Stomach (tissue), 9 donors: ENCODE results near the gene MBNL2. TPM values are rescaled to one million over a fixed set of nuclear protein-coding genes. Genes with fewer than 3 reads are reported as not detected.

Experiments
- DNase-seq, 2 donors: peaks; one replicate each; pipeline versions ENCODE4 v3.0.0 to v3.0.0-alpha.2; 2013 to 2019
- H3K27ac ChIP-seq, 5 donors: fragments of 200-600 bp in 4 of 5; sonication (generic) in 4 of 5; one replicate each; pipeline ENCODE4 v1.5.1; 2013 to 2019; ENCODE audit warnings: mild to moderate bottlenecking in 1 of 5, moderate library complexity in 1 of 5
- H3K27me3 ChIP-seq, 3 donors: fragments of 200-600 bp; sonication (generic); one replicate each; pipeline ENCODE4 v1.5.1; 2017 to 2019; ENCODE audit warnings: mixed run types in 1 of 3
- H3K36me3 ChIP-seq, 4 donors: fragments of 200-600 bp; sonication (generic); 1 replicate in 3 of 4; 2 replicates in 1 of 4; pipeline ENCODE4 v1.5.1; 2016 to 2019
- H3K4me1 ChIP-seq, 4 donors: fragments of 200-600 bp; sonication (generic); one replicate each; pipeline ENCODE4 v1.5.1; 2016 to 2019
- H3K4me3 ChIP-seq, 4 donors: fragments of 200-600 bp; sonication (generic) in 3 of 4; one replicate each; pipeline ENCODE4 v1.5.1; 2016 to 2019; ENCODE audit warnings: mild to moderate bottlenecking in 1 of 4
- H3K9me3 ChIP-seq, 4 donors: fragments of 200-600 bp; sonication (generic); one replicate each; pipeline ENCODE4 v1.5.1; 2016 to 2019
- CTCF ChIP-seq, 7 experiments: fragments of 450-650 bp in 4 of 7; fragments of 200-600 bp in 3 of 7; sonication (generic) in 3 of 7; IDR thresholded peaks; one replicate each; pipeline ENCODE4 v1.5.1; 2016 to 2019; ENCODE audit warnings: antibody characterized with exemption in 7 of 7, control low read depth in 2 of 7, mild to moderate bottlenecking in 1 of 7
- EP300 ChIP-seq: sonication (generic); formaldehyde crosslinking; IDR thresholded peaks from one replicate; pipeline ENCODE4 v1.6.1; 2017; ENCODE audit warnings: antibody characterized with exemption
- POLR2A ChIP-seq, 4 donors: fragments of 450-650 bp; IDR thresholded peaks; one replicate each; pipeline ENCODE4 v1.6.1; 2016; ENCODE audit warnings: antibody characterized with exemption in 4 of 4, control low read depth in 2 of 4, mild to moderate bottlenecking in 1 of 4, moderate library complexity in 1 of 4
- POLR2AphosphoS5 ChIP-seq, 3 donors: sonication (generic); formaldehyde crosslinking; IDR thresholded peaks; one replicate each; pipeline ENCODE4 v1.6.1; 2016; ENCODE audit warnings: antibody characterized with exemption in 3 of 3
- whole genome bisulfite sequencing, 5 donors: extraction: QIAGEN DNeasy Blood & Tissue Kit in 3 of 5; methylation state at CpG; one replicate each; pipeline versions ENCODE4 v1.1.5 to v1.1.7; 2013 to 2018; 5-methylcytosine and 5-hydroxymethylcytosine counted together
- intact Hi-C: fragments of 100-400 bp; cut with DNase I; formaldehyde crosslinking; loops from one replicate; pipeline ENCODE4 v1.15.1; 2023; ENCODE audit warnings: low total_unique reads
- polyA plus RNA-seq, 3 donors: library from polyadenylated mRNA; stranded (reverse); fragments of 200-250 nt; gene quantifications; one replicate each; pipeline ENCODE4 v1.2.3, GENCODE V29; 2013
- total RNA-seq, 5 donors: library from RNA; depleted of rRNA; stranded (reverse); fragments of >200 nt; gene quantifications; one replicate each; pipeline versions ENCODE4 v1.1.0 to v1.2.3, GENCODE V29; 2014 to 2016
- donor health status: healthy with polysubstance abuse.
- donor health status: Bipolar disorder and iron deficiency.
- donor health status: healthy.

The MBNL2 gene
- total and polyA plus RNA-seq, 8 donors, result 8.3 to 74.5 (median 25.6) TPM

GRCh38 chr13:97394542-97394941 is 172.4 kb downstream of the MBNL2 start:
- peaks cover 0 to 26% (median 5%) of the 10 kb centered on the region in 4 donors for H3K36me3 ChIP-seq
- no peak for DNase-seq
- H3K9me3 ChIP-seq, result no peaks in the 10 kb centered on the region
- H3K4me1 ChIP-seq, result peaks cover 0 to 19% (median 5%) of the 10 kb centered on the region in 4 donors
- no peaks in the 10 kb centered on the region for H3K27me3 ChIP-seq
- TF ChIP-seq POLR2AphosphoS5 (IDR thresholded peaks at IDR 0.05) (no peak), CTCF (IDR thresholded peaks at IDR 0.05) (no peak), EP300 (no peak), POLR2A (IDR thresholded peaks at IDR 0.05) (no peak)
- no peak overlapping the region for H3K4me3 ChIP-seq
- intact Hi-C loops, result no loop called here
- H3K27ac ChIP-seq, result no peak overlapping the region

- intact Hi-C loops, result no loop called here
- peaks cover 0 to 26% (median 5%) of the 10 kb centered on the region in 4 donors for H3K36me3 ChIP-seq
- H3K27me3 ChIP-seq, result no peaks in the 10 kb centered on the region
- no peak overlapping the region for H3K27ac ChIP-seq
- H3K4me1 ChIP-seq, result peaks cover 0 to 19% (median 5%) of the 10 kb centered on the region in 4 donors
- H3K9me3 ChIP-seq, result no peaks in the 10 kb centered on the region
- DNase-seq, result no peak
- TF ChIP-seq EP300 (no peak), POLR2AphosphoS5 (IDR thresholded peaks at IDR 0.05) (no peak), CTCF (IDR thresholded peaks at IDR 0.05) (no peak), POLR2A (IDR thresholded peaks at IDR 0.05) (no peak)
- WGBS, 5 donors, result 83 to 94% (median 88%) methylated on average over 4 of the region's 4 CpGs
- H3K4me3 ChIP-seq, result no peak overlapping the region
These were observed 173.5 kb downstream of the MBNL2 start for GRCh38 chr13:97395447-97396136.

GRCh38 chr13:97397267-97397666 is 175.1 kb downstream of the MBNL2 start:
- WGBS, 5 donors, result 59 to 75% (median 68%) methylated on average over 10 of the region's 10 CpGs
- Histone ChIP-seq H3K36me3 (peaks cover 0 to 14% (median 0%) of the 10 kb centered on the region in 4 donors), H3K4me1 (peaks cover 0 to 9% (median 3%) of the 10 kb centered on the region in 4 donors), H3K4me3 (no peak overlapping the region), H3K27ac (no peak overlapping the region), H3K9me3 (no peaks in the 10 kb centered on the region), H3K27me3 (no peaks in the 10 kb centered on the region)
- no peak for TF ChIP-seq CTCF (IDR thresholded peaks at IDR 0.05)
- TF ChIP-seq POLR2AphosphoS5 (IDR thresholded peaks at IDR 0.05), result no peak
- no peak for TF ChIP-seq POLR2A (IDR thresholded peaks at IDR 0.05)
- TF ChIP-seq EP300, result no peak
- intact Hi-C loops, result no loop called here
- peak in 1 of 2 donors; percentile 25 for DNase-seq

- no peak for DNase-seq
- H3K27me3 ChIP-seq, result no peaks in the 10 kb centered on the region
- H3K36me3 ChIP-seq, result no peaks in the 10 kb centered on the region
- H3K4me1 ChIP-seq, result peaks cover 0 to 7% (median 3%) of the 10 kb centered on the region in 4 donors
- H3K27ac ChIP-seq, result no peak overlapping the region
- no peak for TF ChIP-seq EP300
- H3K9me3 ChIP-seq, result no peaks in the 10 kb centered on the region
- 62 to 79% (median 74%) methylated on average over 3 of the region's 3 CpGs for WGBS, 5 donors
- intact Hi-C loops, result no loop called here
- no peak overlapping the region for H3K4me3 ChIP-seq
These were observed 179.3 kb downstream of the MBNL2 start for GRCh38 chr13:97401421-97401820.
